Panc1 (cell line): Measurements from ENCODE around the gene NUDT22. TPM values are rescaled to one million over a fixed set of nuclear protein-coding genes. Genes with fewer than 3 reads are reported as not detected.

Experiments
- ATAC-seq: fragments of 200-7000 bp; cut with Tn5 transposase; 2 replicates; pipeline ENCODE4 v1.9.1; 2020; ENCODE audit warnings: mild to moderate bottlenecking, moderate library complexity
- BruUV-seq: library from RNA; stranded (reverse); fragments of 400-500 nt; replicated peaks from 2 replicates; lab custom pipeline; 2021; lab: Mats Ljungman, UMichigan
- CTCF ChIA-PET: fragments of 300-600 bp; sonication (Branson Sonifier 250); formaldehyde crosslinking; loops from one replicate; lab custom pipeline; 2022; ENCODE audit warnings: antibody characterized with exemption; lab: Charles Lee
- POLR2A ChIA-PET: fragments of 300-600 bp; sonication (Branson Sonifier 250); formaldehyde crosslinking; loops from one replicate; lab custom pipeline; 2022; ENCODE audit warnings: antibody characterized with exemption; lab: Charles Lee
- DNase-seq: peaks from one replicate; pipeline ENCODE4 v3.0.0-alpha.2; 2010; ENCODE audit warnings: low read depth, low spot score
- H3K27ac ChIP-seq: 2 replicates; pipeline ENCODE4 v1.5.1; 2011; ENCODE audit warnings: mild to moderate bottlenecking, low read length, inconsistent platforms
- H3K27me3 ChIP-seq: fragments of 200-500 bp; sonication (Bioruptor generic); 2 replicates; pipeline ENCODE4 v1.6.0; 2014; ENCODE audit warnings: low read length, inconsistent platforms; ENCODE audit not compliant: control insufficient read depth, insufficient read depth
- H3K36me3 ChIP-seq: fragments of 200-500 bp; sonication (Bioruptor generic); 2 replicates; pipeline ENCODE4 v1.5.1; 2014; ENCODE audit warnings: inconsistent platforms, mild to moderate bottlenecking, low read length, moderate library complexity; ENCODE audit not compliant: control insufficient read depth, insufficient read depth
- H3K4me1 ChIP-seq: 2 replicates; pipeline ENCODE4 v1.5.1; 2011; ENCODE audit warnings: inconsistent platforms, mild to moderate bottlenecking, low read length, moderate library complexity; ENCODE audit not compliant: control insufficient read depth, insufficient read depth
- H3K4me3 ChIP-seq, 2 experiments: 2 replicates each; pipeline ENCODE4 v1.5.1; 2011 to 2012; ENCODE audit warnings: low read depth in 2 of 2, low read length in 2 of 2, mild to moderate bottlenecking in 2 of 2, inconsistent platforms in 1 of 2, moderate library complexity in 1 of 2
- H3K9me3 ChIP-seq: fragments of 200-500 bp; sonication (Bioruptor generic); 2 replicates; pipeline ENCODE4 v1.5.1; 2014; ENCODE audit warnings: low read depth, mild to moderate bottlenecking, inconsistent platforms, low read length, moderate library complexity; ENCODE audit not compliant: control insufficient read depth, insufficient read depth
- CTCF ChIP-seq: fragments of 450-650 bp; IDR thresholded peaks from 2 replicates; pipeline ENCODE4 v1.5.1; 2017; ENCODE audit warnings: mild to moderate bottlenecking
- POLR2AphosphoS5 ChIP-seq: IDR thresholded peaks from 2 replicates; pipeline ENCODE4 v1.6.1; 2012; ENCODE audit warnings: mild to moderate bottlenecking, low read depth, low read length, moderate library complexity
- REST ChIP-seq, 2 experiments: IDR thresholded peaks; 2 replicates each; pipeline ENCODE4 v1.6.1; 2011 to 2012; ENCODE audit warnings: low read depth in 2 of 2, control low read depth in 1 of 2, low read length in 1 of 2, mild to moderate bottlenecking in 1 of 2, moderate library complexity in 1 of 2; ENCODE audit not compliant: insufficient read depth in 1 of 2
- SIN3A ChIP-seq: IDR thresholded peaks from 2 replicates; pipeline ENCODE4 v1.6.1; 2012; ENCODE audit warnings: low read depth, mild to moderate bottlenecking, low read length, moderate library complexity, borderline replicate concordance; ENCODE audit not compliant: insufficient read depth
- TCF7L2 ChIP-seq: IDR thresholded peaks from 2 replicates; pipeline ENCODE4 v1.6.1; 2011; ENCODE audit warnings: mild to moderate bottlenecking, low read depth, low read length, inconsistent platforms
- in situ Hi-C: cut with HindIII; loops from 2 replicates; pipeline ENCODE4 v1.10.0; 2016; ENCODE audit warnings: low sequenced_read_pairs, low pct_unique_long_range_greater_than_20kb
- intact Hi-C: fragments of 100-400 bp; cut with micrococcal nuclease; formaldehyde crosslinking; loops from one replicate; pipeline ENCODE4 v1.10.0; 2022; ENCODE audit not compliant: unreplicated experiment
- total RNA-seq: library from RNA; stranded (reverse); gene quantifications from one replicate; pipeline ENCODE4 v1.2.1, GENCODE V29; 2021; ENCODE audit not compliant: unreplicated experiment

Gene NUDT22
- total RNA-seq, 1 experiment from 2014 or later = 98.8 TPM

DNA sequence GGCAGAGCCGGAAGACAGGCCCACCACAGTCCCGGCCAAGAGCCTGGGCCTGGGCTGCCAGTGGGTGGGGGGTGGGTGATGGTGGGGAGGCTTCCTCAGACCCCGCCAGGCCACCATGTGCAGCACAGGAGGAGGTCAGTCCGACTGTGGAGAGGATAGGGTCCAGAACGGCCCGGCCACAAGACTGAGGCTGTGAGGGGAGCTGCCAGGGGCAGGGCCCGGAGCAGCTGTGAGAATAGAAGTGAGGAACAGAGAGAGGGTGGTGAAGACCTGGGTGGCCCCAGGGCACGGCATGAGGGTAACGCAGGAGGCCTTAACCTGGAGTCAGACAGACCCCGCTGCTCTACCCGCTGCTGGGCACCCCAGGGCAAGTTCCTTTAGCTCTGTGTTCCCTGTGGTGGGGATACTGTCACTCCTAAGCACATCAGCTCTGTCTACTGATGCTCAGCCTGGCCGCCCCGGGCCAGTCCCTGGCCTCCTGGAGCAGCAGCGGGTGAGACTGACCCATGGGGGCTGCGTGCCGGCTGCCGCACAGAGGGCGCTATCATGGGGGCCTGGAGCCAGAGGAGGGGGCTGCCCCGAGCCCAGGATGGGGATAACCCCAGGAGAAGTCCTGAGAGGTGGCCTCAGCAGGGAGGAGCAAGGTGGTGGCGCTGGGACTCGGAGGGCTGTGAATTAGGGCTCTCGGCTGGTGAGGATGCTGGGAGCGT is 17.8 kb upstream of the NUDT22 start:
- Histone ChIP-seq H3K9me3 (no peaks in the 10 kb centered on the region), H3K27me3 (no peaks in the 10 kb centered on the region), H3K4me1 (no peaks in the 10 kb centered on the region; the same call in 1 of the 2 replicates), H3K36me3 (peaks cover 10% of the 10 kb centered on the region), H3K4me3 (no peak overlapping the region), H3K27ac (no peak overlapping the region)
- ATAC-seq = peak; percentile 31; the same call in 1 of the 2 replicates
- no peak for TF ChIP-seq SIN3A
- TF ChIP-seq POLR2AphosphoS5 = no peak
- TF ChIP-seq CTCF = no peak
- no peak for TF ChIP-seq REST (IDR thresholded peaks at IDR 0.05; ENCODE audit: insufficient read depth in 1 of 2, low read depth in 2 of 2, low read length in 1 of 2)
- no peak for TF ChIP-seq TCF7L2
- ChIA-PET CTCF (interaction anchor here (0.7 kb wide), 1 partner anchor 40 kb away, joined by 5 read pairs; no protein-coding TSS in a partner anchor), POLR2A (no interaction called here)
- no peak for DNase-seq
- in situ Hi-C loops (no loop called here), intact Hi-C loops (no loop called here)
- no TSS peak for BruUV-seq

GRCh38 chr11:64208796-64209562 is 17.1 kb upstream of the NUDT22 start:
- DNase-seq = no peak
- no peak for TF ChIP-seq TCF7L2
- TF ChIP-seq POLR2AphosphoS5 = no peak
- in situ Hi-C loops = no loop called here
- ChIA-PET POLR2A (no interaction called here), CTCF (no interaction called here)
- no TSS peak for BruUV-seq
- intact Hi-C loops = no loop called here
- peak; percentile 15; the same call in 1 of the 2 replicates for ATAC-seq
- Histone ChIP-seq H3K36me3 (peaks cover 2% of the 10 kb centered on the region), H3K4me1 (no peaks in the 10 kb centered on the region; the same call in 1 of the 2 replicates), H3K9me3 (no peaks in the 10 kb centered on the region), H3K4me3 (no peak overlapping the region), H3K27me3 (no peaks in the 10 kb centered on the region), H3K27ac (no peak overlapping the region)
